SK-N-SH (cell line): ENCODE data around the gene KMT2E.

ENCODE experiments used
- CTCF ChIP-seq: fragments of 200-600 bp; sonication (generic); IDR thresholded peaks from 2 replicates; pipeline ENCODE4 v1.6.1; 2017; ENCODE audit warnings: antibody characterized with exemption, mild to moderate bottlenecking, moderate library complexity
- FOXM1 ChIP-seq: IDR thresholded peaks from 2 replicates; pipeline ENCODE4 v1.4.0; 2012; ENCODE audit warnings: low read depth, mild to moderate bottlenecking
- MEF2A ChIP-seq: IDR thresholded peaks from 2 replicates; pipeline ENCODE4 v1.4.0; 2012; ENCODE audit warnings: low read depth, borderline replicate concordance
- RAD21 ChIP-seq: IDR thresholded peaks from 2 replicates; pipeline ENCODE4 v1.6.1; 2012; ENCODE audit warnings: mild to moderate bottlenecking, low read length

- no peak for TF ChIP-seq FOXM1
- TF ChIP-seq RAD21 = no peak
- TF ChIP-seq CTCF = no peak
- no peak for TF ChIP-seq MEF2A
These were observed 28.8 kb upstream of the KMT2E start for GRCh38 chr7:104985259-104985617.
